IPS DF 4.7 (cell line): Measurements from ENCODE around the gene OPCML.
"Not testable (repeated sequence)": the region's sequence is repeated elsewhere in the genome, so short reads cannot be mapped to it uniquely, and the experiment has no call there.

ENCODE experiments used
- DNase-seq: peaks from one replicate; pipeline ENCODE4 v3.0.0-alpha.2; 2013; ENCODE audit warnings: low spot score; ENCODE audit errors: extremely low read depth

OPCML gene

GRCh38 chr11:132405728-132406127 lies 1126.6 kb downstream of the OPCML start:
- peak; percentile 22 for DNase-seq

DNA sequence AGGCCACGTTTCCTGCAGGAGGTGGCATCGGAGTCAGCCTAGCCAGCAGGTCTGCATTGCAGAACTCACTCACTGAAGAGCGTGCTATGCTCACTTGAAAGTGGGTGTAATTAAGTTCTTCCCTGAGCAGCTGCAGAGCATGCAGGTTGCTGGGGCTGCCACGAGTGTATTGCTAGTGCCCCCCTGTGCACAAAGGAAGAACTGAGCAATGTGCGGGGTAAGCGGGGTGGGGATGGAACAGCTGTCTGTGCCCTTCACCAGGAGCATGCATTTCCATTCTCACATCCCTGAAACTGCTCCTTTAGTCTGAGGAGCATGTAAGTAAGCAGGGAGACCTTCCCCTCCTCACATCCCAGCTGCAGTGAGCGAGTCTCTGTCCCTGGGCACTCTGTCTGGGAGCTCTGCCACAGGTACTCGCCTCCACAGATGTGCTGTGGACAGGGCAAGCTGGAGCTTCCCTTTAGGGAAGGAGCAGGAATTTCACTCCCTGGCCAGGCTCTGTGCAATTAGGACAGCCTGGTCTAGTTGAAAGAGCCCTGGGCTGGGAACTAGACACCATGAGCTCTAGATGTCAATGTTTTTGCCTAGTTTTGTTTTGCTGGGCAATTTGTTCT lies 1130.1 kb downstream of the OPCML start:
- DNase-seq: peak; percentile 41

GRCh38 chr11:132396318-132396717 lies 1136.0 kb downstream of the OPCML start:
- DNase-seq: no peak

GRCh38 chr11:132395434-132395833 lies 1136.9 kb downstream of the OPCML start:
- no peak for DNase-seq

DNA sequence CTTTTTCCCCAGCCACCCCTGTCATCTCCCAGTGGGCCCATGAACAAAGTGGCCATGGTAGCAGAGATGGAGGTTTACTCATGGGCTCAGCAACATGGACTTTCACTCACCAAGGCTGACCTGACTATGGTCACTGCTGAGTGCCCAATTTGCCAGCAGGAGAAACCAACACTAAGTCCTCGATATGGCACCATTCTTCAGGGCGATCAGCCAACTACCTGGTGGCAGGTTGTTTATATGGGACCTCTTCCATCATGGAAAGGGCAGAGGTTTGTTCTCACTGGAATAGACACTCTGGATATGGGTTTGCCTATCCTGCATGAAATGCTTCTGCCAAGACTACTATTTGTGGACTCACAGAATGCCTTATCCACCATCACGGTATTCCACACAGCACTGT lies 1152.8 kb downstream of the OPCML start:
- DNase-seq: no peak

GRCh38 chr11:132373405-132374143 lies 1158.7 kb downstream of the OPCML start:
- no peak for DNase-seq

DNA sequence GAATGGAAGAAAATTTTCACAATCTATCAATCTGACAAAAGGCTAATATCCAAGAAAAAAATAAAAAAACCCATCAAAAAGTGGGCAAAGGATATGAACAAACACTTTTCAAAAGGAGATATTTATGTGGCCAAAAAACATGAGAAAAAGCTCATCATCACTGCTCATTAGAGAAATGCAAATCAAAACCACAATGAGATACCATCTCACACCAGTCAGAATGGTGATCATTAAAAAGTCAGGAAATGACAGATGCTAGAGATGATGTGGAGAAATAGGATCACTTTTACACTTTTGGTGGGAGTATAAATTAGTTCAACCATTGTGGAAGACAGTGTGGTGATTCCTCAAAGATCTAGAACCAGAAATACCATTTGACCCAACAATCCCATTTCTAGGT lies 1162.2 kb downstream of the OPCML start:
- not testable (repeated sequence) for DNase-seq

GRCh38 chr11:132367293-132367692 lies 1165.0 kb downstream of the OPCML start:
- no peak for DNase-seq

DNA sequence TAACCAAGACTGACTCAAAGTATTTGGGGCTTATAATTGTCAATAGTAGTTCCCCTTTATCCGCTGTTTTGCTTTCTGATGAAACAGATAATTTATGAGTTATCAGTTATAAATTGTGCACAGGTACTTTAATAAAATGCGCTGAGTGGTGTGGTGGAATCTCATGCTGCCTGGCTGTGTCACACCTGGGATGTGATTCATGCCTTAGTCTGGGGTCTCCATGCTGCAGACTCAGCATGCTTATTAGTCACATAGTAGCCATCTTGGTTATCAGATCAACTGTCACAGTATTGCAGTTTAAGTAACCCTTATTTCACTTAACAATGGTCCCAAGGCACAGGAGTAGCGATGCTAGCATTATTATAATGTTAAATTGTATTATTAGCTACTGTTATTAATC lies 1166.7 kb downstream of the OPCML start:
- no peak for DNase-seq
